A673 (cell line): Measurements from ENCODE around the gene MXD1. TPM values are rescaled to one million over a fixed set of nuclear protein-coding genes. Genes with fewer than 3 reads are reported as not detected.

Experiments used
- BruUV-seq: library from RNA; stranded (reverse); fragments of 400-500 nt; replicated peaks from 2 replicates; lab custom pipeline; 2021; lab: Mats Ljungman, UMichigan
- CTCF ChIA-PET: fragments of 300-600 bp; sonication (Branson Sonifier 250); formaldehyde crosslinking; loops from one replicate; lab custom pipeline; 2022; ENCODE audit warnings: antibody characterized with exemption; lab: Charles Lee
- POLR2A ChIA-PET: fragments of 300-600 bp; sonication (Branson Sonifier 250); formaldehyde crosslinking; loops from one replicate; lab custom pipeline; 2022; ENCODE audit warnings: antibody characterized with exemption; ENCODE audit not compliant: low non-redundant PET; lab: Charles Lee
- DNase-seq: peaks from one replicate; pipeline ENCODE4 v3.0.0-alpha.2; 2015; ENCODE audit warnings: low spot score
- H3K27ac ChIP-seq: fragments of 200-600 bp; sonication (generic); 2 replicates; pipeline ENCODE4 v1.5.1; 2016; ENCODE audit warnings: mixed run types, low read depth, mild to moderate bottlenecking, mixed read lengths, antibody characterized with exemption, low read length; ENCODE audit not compliant: poor library complexity, severe bottlenecking
- H3K27me3 ChIP-seq: fragments of 200-600 bp; sonication (generic); replicated peaks from 2 replicates; pipeline ENCODE4 v1.6.1; 2017; ENCODE audit warnings: mixed run types, low read depth, mild to moderate bottlenecking, mixed read lengths, antibody characterized with exemption, low read length; ENCODE audit not compliant: insufficient read depth, poor library complexity
- H3K36me3 ChIP-seq: fragments of 200-600 bp; sonication (generic); 2 replicates; pipeline ENCODE4 v1.6.1; 2016; ENCODE audit warnings: mixed run types, mild to moderate bottlenecking, mixed read lengths, antibody characterized with exemption, low read length; ENCODE audit not compliant: insufficient read depth, poor library complexity, severe bottlenecking
- H3K4me1 ChIP-seq: fragments of 200-600 bp; sonication (generic); 2 replicates; pipeline ENCODE4 v1.6.1; 2017; ENCODE audit warnings: mixed run types, mild to moderate bottlenecking, mixed read lengths, antibody characterized with exemption, low read length; ENCODE audit not compliant: insufficient read depth, poor library complexity, severe bottlenecking
- H3K4me3 ChIP-seq: fragments of 200-600 bp; sonication (generic); 2 replicates; pipeline ENCODE4 v1.5.1; 2016; ENCODE audit warnings: low read depth, mixed run types, mild to moderate bottlenecking, mixed read lengths, low read length; ENCODE audit not compliant: poor library complexity, severe bottlenecking
- H3K9me3 ChIP-seq: fragments of 200-600 bp; sonication (generic); 2 replicates; pipeline ENCODE4 v1.6.1; 2016; ENCODE audit warnings: mixed run types, low read depth, mild to moderate bottlenecking, mixed read lengths, antibody characterized with exemption, low read length; ENCODE audit not compliant: poor library complexity, severe bottlenecking
- CTCF ChIP-seq: fragments of 300-800, 200-600 bp; sonication (generic); conservative IDR thresholded peaks from 2 replicates; pipeline ENCODE4 v1.5.1; 2017; ENCODE audit warnings: low read depth, mild to moderate bottlenecking, antibody characterized with exemption, low read length, moderate library complexity, mixed read lengths
- EZH2 ChIP-seq: fragments of 200-600 bp; sonication (generic); IDR thresholded peaks from 2 replicates; pipeline ENCODE4 v1.6.1; 2017; ENCODE audit warnings: borderline replicate concordance, low read depth, mild to moderate bottlenecking, mixed read lengths, antibody characterized with exemption, low read length; ENCODE audit not compliant: poor library complexity, severe bottlenecking
- intact Hi-C: fragments of 100-400 bp; cut with micrococcal nuclease; formaldehyde crosslinking; loops from one replicate; pipeline ENCODE4 v1.10.0; 2022; ENCODE audit not compliant: unreplicated experiment
- total RNA-seq: library from RNA; stranded (reverse); gene quantifications from 2 replicates; pipeline ENCODE4 v1.2.3, GENCODE V29; 2021

MXD1 gene
- total RNA-seq, 1 experiment from 2014 or later = 3.7 TPM

GRCh38 chr2:69968609-69969008, 53.7 kb downstream of the MXD1 start:
- CTCF ChIA-PET = no interaction called here
- TF ChIP-seq EZH2 = no peak
- no peak for TF ChIP-seq CTCF

GRCh38 chr2:69969126-69969983, 54.4 kb downstream of the MXD1 start:
- Histone ChIP-seq H3K4me1 (no peaks in the 10 kb centered on the region), H3K4me3 (no peak overlapping the region), H3K27me3 (no peaks in the 10 kb centered on the region), H3K27ac (no peak overlapping the region), H3K36me3 (no peaks in the 10 kb centered on the region), H3K9me3 (no peaks in the 10 kb centered on the region)
- ChIA-PET CTCF (no interaction called here), POLR2A (no interaction called here)
- TF ChIP-seq CTCF (no peak), EZH2 (no peak)
- DNase-seq = no peak
- intact Hi-C loops = no loop called here
- no TSS peak for BruUV-seq

More at GRCh38 chr2:69968609-69969008, 53.7 kb downstream of the MXD1 start:
- POLR2A ChIA-PET = no interaction called here
- no peaks in the 10 kb centered on the region for H3K27me3 ChIP-seq
- intact Hi-C loops = no loop called here
- DNase-seq = no peak
- H3K36me3 ChIP-seq = no peaks in the 10 kb centered on the region
- no peaks in the 10 kb centered on the region for H3K9me3 ChIP-seq
- no peaks in the 10 kb centered on the region for H3K4me1 ChIP-seq
- H3K27ac ChIP-seq = no peak overlapping the region
- no TSS peak for BruUV-seq
- H3K4me3 ChIP-seq = no peak overlapping the region

GRCh38 chr2:69969991-69970390, 55.1 kb downstream of the MXD1 start:
- Histone ChIP-seq H3K4me1 (no peaks in the 10 kb centered on the region), H3K27me3 (no peaks in the 10 kb centered on the region), H3K4me3 (no peak overlapping the region), H3K36me3 (no peaks in the 10 kb centered on the region), H3K9me3 (no peaks in the 10 kb centered on the region), H3K27ac (no peak overlapping the region)
- DNase-seq = no peak
- TF ChIP-seq CTCF (no peak), EZH2 (no peak)
- intact Hi-C loops = no loop called here
- POLR2A ChIA-PET = no interaction called here
- CTCF ChIA-PET = no interaction called here
- no TSS peak for BruUV-seq
